ENCODE data around the gene WFIKKN1. TPM values are rescaled to one million over a fixed set of nuclear protein-coding genes. Genes with fewer than 3 reads are reported as not detected.
"Not testable (repeated sequence)": the region's sequence is repeated elsewhere in the genome, so short reads cannot be mapped to it uniquely, and the experiment has no call there.

Gene WFIKKN1
- total RNA-seq, 1 donor from 2014 or later: 0.89 TPM

- H4K20me1 ChIP-seq (ENCODE audit: insufficient read depth, low read length): peaks cover 75% of the 10 kb centered on the region
Measured at GRCh38 chr16:595094-595528, 35.7 kb upstream of the WFIKKN1 start.

GRCh38 chr16:595942-596735 lies 34.6 kb upstream of the WFIKKN1 start:
- Mint-ChIP-seq H3K27me3 (ENCODE audit: low read depth, unreplicated experiment) (no peaks in the 10 kb centered on the region), H3K4me1 (ENCODE audit: low read depth, unreplicated experiment) (peaks cover 1% of the 10 kb centered on the region), H3K9me3 (ENCODE audit: unreplicated experiment) (no peaks in the 10 kb centered on the region), H3K36me3 (ENCODE audit: low read depth, unreplicated experiment) (peaks cover 15% of the 10 kb centered on the region), H3K27ac (ENCODE audit: unreplicated experiment) (no peak overlapping the region), H3K4me3 (ENCODE audit: unreplicated experiment) (no peak overlapping the region)
- no peak overlapping the region for H3K27ac ChIP-seq (ENCODE audit: low read depth, low read length)
- no peak overlapping the region for H2AFZ ChIP-seq (ENCODE audit: low read depth, low read length)
- H3K9ac ChIP-seq (ENCODE audit: low read length): no peak overlapping the region
- H3K36me3 ChIP-seq (ENCODE audit: insufficient read depth, low read length): no peaks in the 10 kb centered on the region
- no peaks in the 10 kb centered on the region for H3K9me3 ChIP-seq (ENCODE audit: insufficient read depth, low read depth, low read length)
- H3K4me3 ChIP-seq (ENCODE audit: insufficient read depth, low read depth, low read length): no peak overlapping the region
- H3K4me1 ChIP-seq (ENCODE audit: insufficient read depth, low read length): peaks cover 2% of the 10 kb centered on the region
- FAIRE-seq (no peak), DNase-seq (ENCODE audit: low read depth) (no peak)
- TF ChIP-seq EZH2 (IDR thresholded peaks at IDR 0.05; ENCODE audit: insufficient read depth, low read length): no peak
- no peak for TF ChIP-seq CTCF (IDR thresholded peaks at IDR 0.05; ENCODE audit: insufficient read depth, low read depth, low read length)
- H3K4me2 ChIP-seq (ENCODE audit: low read length): no peak overlapping the region
- H3K79me2 ChIP-seq (ENCODE audit: insufficient read depth, low read length): peaks cover 64% of the 10 kb centered on the region
- H3K27me3 ChIP-seq (ENCODE audit: insufficient read depth, low read length): no peaks in the 10 kb centered on the region
- peaks cover 74% of the 10 kb centered on the region for H4K20me1 ChIP-seq (ENCODE audit: insufficient read depth, low read length)

More at GRCh38 chr16:595094-595528, 35.7 kb upstream of the WFIKKN1 start:
- Histone ChIP-seq H3K4me3 (ENCODE audit: insufficient read depth, low read depth, low read length) (no peak overlapping the region), H3K79me2 (ENCODE audit: insufficient read depth, low read length) (peaks cover 74% of the 10 kb centered on the region), H3K4me2 (ENCODE audit: low read length) (no peak overlapping the region), H3K27me3 (ENCODE audit: insufficient read depth, low read length) (no peaks in the 10 kb centered on the region), H3K9ac (ENCODE audit: low read length) (no peak overlapping the region), H3K27ac (ENCODE audit: low read depth, low read length) (no peak overlapping the region), H3K9me3 (ENCODE audit: insufficient read depth, low read depth, low read length) (no peaks in the 10 kb centered on the region), H3K4me1 (ENCODE audit: insufficient read depth, low read length) (peaks cover 8% of the 10 kb centered on the region), H2AFZ (ENCODE audit: low read depth, low read length) (no peak overlapping the region), H3K36me3 (ENCODE audit: insufficient read depth, low read length) (no peaks in the 10 kb centered on the region)
- FAIRE-seq: no peak
- Mint-ChIP-seq H3K36me3 (ENCODE audit: low read depth, unreplicated experiment) (peaks cover 15% of the 10 kb centered on the region), H3K4me3 (ENCODE audit: unreplicated experiment) (no peak overlapping the region), H3K9me3 (ENCODE audit: unreplicated experiment) (no peaks in the 10 kb centered on the region), H3K27ac (ENCODE audit: unreplicated experiment) (no peak overlapping the region), H3K27me3 (ENCODE audit: low read depth, unreplicated experiment) (no peaks in the 10 kb centered on the region), H3K4me1 (ENCODE audit: low read depth, unreplicated experiment) (peaks cover 6% of the 10 kb centered on the region)
- no peak for DNase-seq (ENCODE audit: low read depth)
- TF ChIP-seq EZH2 (IDR thresholded peaks at IDR 0.05; ENCODE audit: insufficient read depth, low read length) (no peak), CTCF (IDR thresholded peaks at IDR 0.05; ENCODE audit: insufficient read depth, low read depth, low read length) (no peak)

GRCh38 chr16:596736-597060 lies 34.1 kb upstream of the WFIKKN1 start:
- TF ChIP-seq EZH2 (IDR thresholded peaks at IDR 0.05; ENCODE audit: insufficient read depth, low read length): no peak
- TF ChIP-seq CTCF (IDR thresholded peaks at IDR 0.05; ENCODE audit: insufficient read depth, low read depth, low read length): no peak
- Histone ChIP-seq H3K27ac (ENCODE audit: low read depth, low read length) (no peak overlapping the region), H3K79me2 (ENCODE audit: insufficient read depth, low read length) (peaks cover 60% of the 10 kb centered on the region), H3K27me3 (ENCODE audit: insufficient read depth, low read length) (no peaks in the 10 kb centered on the region), H3K4me3 (ENCODE audit: insufficient read depth, low read depth, low read length) (no peak overlapping the region), H3K9me3 (ENCODE audit: insufficient read depth, low read depth, low read length) (no peaks in the 10 kb centered on the region), H3K9ac (ENCODE audit: low read length) (no peak overlapping the region), H3K4me2 (ENCODE audit: low read length) (no peak overlapping the region), H4K20me1 (ENCODE audit: insufficient read depth, low read length) (peaks cover 74% of the 10 kb centered on the region), H2AFZ (ENCODE audit: low read depth, low read length) (no peak overlapping the region), H3K4me1 (ENCODE audit: insufficient read depth, low read length) (no peaks in the 10 kb centered on the region), H3K36me3 (ENCODE audit: insufficient read depth, low read length) (no peaks in the 10 kb centered on the region)
- Mint-ChIP-seq H3K36me3 (ENCODE audit: low read depth, unreplicated experiment) (peaks cover 15% of the 10 kb centered on the region), H3K27ac (ENCODE audit: unreplicated experiment) (no peak overlapping the region), H3K27me3 (ENCODE audit: low read depth, unreplicated experiment) (no peaks in the 10 kb centered on the region), H3K9me3 (ENCODE audit: unreplicated experiment) (no peaks in the 10 kb centered on the region), H3K4me1 (ENCODE audit: low read depth, unreplicated experiment) (no peaks in the 10 kb centered on the region), H3K4me3 (ENCODE audit: unreplicated experiment) (no peak overlapping the region)
- DNase-seq (ENCODE audit: low read depth) (no peak), FAIRE-seq (no peak)

GRCh38 chr16:597655-598054 lies 33.1 kb upstream of the WFIKKN1 start:
- not testable (repeated sequence) for H3K27me3 ChIP-seq (ENCODE audit: insufficient read depth, low read length); FAIRE-seq; H3K27ac ChIP-seq (ENCODE audit: low read depth, low read length); H3K36me3 ChIP-seq (ENCODE audit: insufficient read depth, low read length); H3K4me2 ChIP-seq (ENCODE audit: low read length); H3K4me1 ChIP-seq (ENCODE audit: insufficient read depth, low read length); H3K4me3 ChIP-seq (ENCODE audit: insufficient read depth, low read depth, low read length); H3K4me1 Mint-ChIP-seq (ENCODE audit: low read depth, unreplicated experiment); H3K9ac ChIP-seq (ENCODE audit: low read length); H3K4me3 Mint-ChIP-seq (ENCODE audit: unreplicated experiment); H3K9me3 Mint-ChIP-seq (ENCODE audit: unreplicated experiment); DNase-seq (ENCODE audit: low read depth); H2AFZ ChIP-seq (ENCODE audit: low read depth, low read length); H3K27me3 Mint-ChIP-seq (ENCODE audit: low read depth, unreplicated experiment); H3K27ac Mint-ChIP-seq (ENCODE audit: unreplicated experiment); H3K9me3 ChIP-seq (ENCODE audit: insufficient read depth, low read depth, low read length)
- Histone ChIP-seq H3K79me2 (ENCODE audit: insufficient read depth, low read length) (peaks cover 52% of the 10 kb centered on the region), H4K20me1 (ENCODE audit: insufficient read depth, low read length) (peaks cover 67% of the 10 kb centered on the region)
- peaks cover 13% of the 10 kb centered on the region for H3K36me3 Mint-ChIP-seq (ENCODE audit: low read depth, unreplicated experiment)
